GM13976 (cell line): ENCODE results near the gene MUC20.
"Not testable (repeated sequence)": the region's sequence is repeated elsewhere in the genome, so short reads cannot be mapped to it uniquely, and the experiment has no call there.

Experiments
- DNase-seq: peaks from one replicate; pipeline ENCODE4 v3.0.0; 2012; ENCODE audit warnings: low spot score
- CTCF ChIP-seq: IDR thresholded peaks from 2 replicates; pipeline ENCODE4 v1.5.1; 2012; ENCODE audit warnings: borderline replicate concordance, mild to moderate bottlenecking; ENCODE audit not compliant: insufficient read depth; ENCODE audit errors: extremely low read depth, missing control alignments, control extremely low read depth
- in situ Hi-C: fragments of 300-500 bp; cut with MboI; formaldehyde crosslinking; loops from one replicate; pipeline ENCODE4 v1.12.0; 2022; ENCODE audit warnings: low sequenced_read_pairs, mixed read lengths, inconsistent platforms; ENCODE audit not compliant: unreplicated experiment

MUC20 gene

GRCh38 chr3:195736866-195737490 is 16.2 kb downstream of the MUC20 start:
- DNase-seq: no peak
- in situ Hi-C loops: no loop called here
- TF ChIP-seq CTCF: no peak

GRCh38 chr3:195737782-195738181 is 17.0 kb downstream of the MUC20 start:
- in situ Hi-C loops, DNase-seq: not testable (repeated sequence)

GRCh38 chr3:195738274-195739044 is 17.7 kb downstream of the MUC20 start:
- DNase-seq: no peak
- in situ Hi-C loops: no loop called here
- TF ChIP-seq CTCF: no peak

- no peak for DNase-seq
- in situ Hi-C loops: no loop called here
Observed at GRCh38 chr3:195739561-195740111, 18.9 kb downstream of the MUC20 start.

GRCh38 chr3:195744437-195744836 is 23.7 kb downstream of the MUC20 start:
- DNase-seq: no peak
- no peak for TF ChIP-seq CTCF
- in situ Hi-C loops: no loop called here

More at GRCh38 chr3:195739561-195740111, 18.9 kb downstream of the MUC20 start:
- TF ChIP-seq CTCF: no peak

- in situ Hi-C loops: no loop called here
- DNase-seq: no peak
- no peak for TF ChIP-seq CTCF
Observed at GRCh38 chr3:195746346-195746745, 25.6 kb downstream of the MUC20 start.

GRCh38 chr3:195746751-195747150 is 26.0 kb downstream of the MUC20 start:
- DNase-seq: no peak
- in situ Hi-C loops: no loop called here
- TF ChIP-seq CTCF: no peak
